Endothelial cell of umbilical vein (primary cell): ENCODE measurements around the gene HBEGF. TPM values are rescaled to one million over a fixed set of nuclear protein-coding genes. Genes with fewer than 3 reads are reported as not detected.

ENCODE experiments used
- BruUV-seq: library from RNA; stranded (reverse); fragments of 400-500 nt; replicated peaks from 2 replicates; lab custom pipeline; 2021; lab: Mats Ljungman, UMichigan
- CTCF ChIA-PET: fragments of 300-600, 350-600 bp; sonication (Branson Sonifier 250); formaldehyde crosslinking; loops from one replicate; lab custom pipeline; 2021; ENCODE audit warnings: antibody characterized with exemption, inconsistent platforms; lab: Charles Lee
- POLR2A ChIA-PET: fragments of 300-600, 350-600 bp; sonication (Branson Sonifier 250); formaldehyde crosslinking; loops from one replicate; lab custom pipeline; 2021; ENCODE audit warnings: antibody characterized with exemption, inconsistent platforms; lab: Charles Lee
- DNase-seq: peaks from one replicate; pipeline ENCODE4 v3.0.0-alpha.2; 2011; ENCODE audit warnings: low read depth, low spot score
- FAIRE-seq: peaks from 2 replicates; lab custom pipeline; 2011; peaks lifted over from hg19 to GRCh38; lab: Jason Lieb, UNC
- H2AFZ ChIP-seq: 2 replicates; pipeline ENCODE4 v1.6.0; 2012; ENCODE audit warnings: low read depth, low read length, control low read depth, inconsistent platforms
- H3K27ac ChIP-seq: 2 replicates; pipeline ENCODE4 v1.5.1; 2011; ENCODE audit warnings: low read depth, mild to moderate bottlenecking, control low read depth, low read length, moderate library complexity; ENCODE audit not compliant: insufficient read depth
- H3K27me3 ChIP-seq, 2 experiments: 2 replicates each; pipeline versions ENCODE4 v1.6.0 to v1.6.1; 2011; ENCODE audit warnings: low read length in 2 of 2, mixed read lengths in 1 of 2; ENCODE audit not compliant: control insufficient read depth in 2 of 2, insufficient read depth in 2 of 2
- H3K36me3 ChIP-seq, 2 experiments: 2 replicates in 1 of 2; 3 replicates in 1 of 2; pipeline ENCODE4 v1.5.1; 2011; ENCODE audit warnings: low read length in 2 of 2, mild to moderate bottlenecking in 1 of 2, moderate library complexity in 1 of 2; ENCODE audit not compliant: control insufficient read depth in 2 of 2, insufficient read depth in 2 of 2; ENCODE audit errors: extremely low read depth in 1 of 2
- H3K4me1 ChIP-seq: 3 replicates; pipeline ENCODE4 v1.5.1; 2011; ENCODE audit warnings: mild to moderate bottlenecking, low read length; ENCODE audit not compliant: control insufficient read depth, insufficient read depth; ENCODE audit errors: extremely low read depth
- H3K4me2 ChIP-seq: 2 replicates; pipeline ENCODE4 v1.6.1; 2011; ENCODE audit warnings: low read length, control low read depth, mixed read lengths; ENCODE audit not compliant: insufficient read depth
- H3K4me3 ChIP-seq, 3 experiments: fragments of 200-600 bp in 1 of 3; sonication (generic), shearing (Covaris generic) in 1 of 3; replicated peaks in 1 of 3; 2 replicates each; pipeline ENCODE4 v1.5.1; 2011 to 2016; ENCODE audit warnings: control low read depth in 3 of 3, low read length in 3 of 3, mild to moderate bottlenecking in 2 of 3, inconsistent platforms in 1 of 3, low read depth in 1 of 3, moderate library complexity in 1 of 3; ENCODE audit not compliant: insufficient read depth in 1 of 3
- H3K79me2 ChIP-seq: 2 replicates; pipeline ENCODE4 v1.6.0; 2012; ENCODE audit warnings: low read length, inconsistent platforms; ENCODE audit not compliant: control insufficient read depth, insufficient read depth
- H3K9ac ChIP-seq: replicated peaks from 2 replicates; pipeline ENCODE3; 2011; ENCODE audit warnings: low read length, control low read depth; ENCODE audit not compliant: insufficient read depth; ENCODE audit errors: extremely low read depth
- H3K9me1 ChIP-seq: replicated peaks from 3 replicates; pipeline ENCODE4 v1.6.0; 2011; ENCODE audit warnings: mild to moderate bottlenecking, low read length; ENCODE audit not compliant: control insufficient read depth, insufficient read depth; ENCODE audit errors: extremely low read depth
- H3K9me3 ChIP-seq: replicated peaks from 2 replicates; pipeline ENCODE4 v1.5.1; 2012; ENCODE audit warnings: low read length, inconsistent platforms; ENCODE audit not compliant: control insufficient read depth, insufficient read depth
- H4K20me1 ChIP-seq: replicated peaks from 2 replicates; pipeline ENCODE3; 2011; ENCODE audit warnings: mild to moderate bottlenecking, low read length; ENCODE audit not compliant: control insufficient read depth, insufficient read depth; ENCODE audit errors: extremely low read depth
- CTCF ChIP-seq, 2 donors: IDR thresholded peaks; 1 replicate in 1 of 2; 2 replicates in 1 of 2; pipeline ENCODE4 v1.5.1; 2011; ENCODE audit warnings: low read length in 2 of 2, mild to moderate bottlenecking in 2 of 2, moderate library complexity in 2 of 2, control low read depth in 1 of 2, inconsistent platforms in 1 of 2, low read depth in 1 of 2; ENCODE audit not compliant: insufficient read depth in 1 of 2; ENCODE audit errors: extremely low read depth in 1 of 2
- EZH2 ChIP-seq: IDR thresholded peaks from 2 replicates; pipeline ENCODE4 v1.6.1; 2012; ENCODE audit warnings: borderline replicate concordance, low read depth, mild to moderate bottlenecking, moderate library complexity, low read length, inconsistent platforms; ENCODE audit not compliant: severe bottlenecking
- FOS ChIP-seq: IDR thresholded peaks from 2 replicates; pipeline ENCODE4 v1.6.1; 2011; ENCODE audit warnings: mild to moderate bottlenecking, low read length, moderate library complexity, borderline replicate concordance; ENCODE audit not compliant: insufficient read depth
- GATA2 ChIP-seq: IDR thresholded peaks from 2 replicates; pipeline ENCODE4 v1.7.0; 2011; ENCODE audit warnings: low read depth, mild to moderate bottlenecking, moderate library complexity, mixed read lengths, low read length; ENCODE audit not compliant: insufficient read length, insufficient read depth
- JUN ChIP-seq: IDR thresholded peaks from 2 replicates; pipeline ENCODE4 v1.6.1; 2011; ENCODE audit warnings: borderline replicate concordance, low read depth; ENCODE audit not compliant: insufficient read length, insufficient read depth
- MAX ChIP-seq: IDR thresholded peaks from 2 replicates; pipeline ENCODE4 v1.6.1; 2011; ENCODE audit not compliant: insufficient read depth, insufficient read length
- MYC ChIP-seq: IDR thresholded peaks from one replicate; pipeline ENCODE4 v1.6.1; 2011; ENCODE audit warnings: mild to moderate bottlenecking, low read depth, low read length
- POLR2A ChIP-seq: IDR thresholded peaks from 2 replicates; pipeline ENCODE4 v1.6.1; 2012; ENCODE audit warnings: low read depth, mild to moderate bottlenecking, control low read depth, low read length
- POLR2AphosphoS5 ChIP-seq: IDR thresholded peaks from 2 replicates; pipeline ENCODE4 v1.6.1; 2012; ENCODE audit warnings: low read depth, mild to moderate bottlenecking, control low read depth, low read length, moderate library complexity; ENCODE audit not compliant: insufficient read depth
- dilution Hi-C: fragments of 300-500 bp; cut with MboI; formaldehyde crosslinking; loops from one replicate; pipeline ENCODE4 v1.15.0; 2019; ENCODE audit warnings: low sequenced_read_pairs; ENCODE audit not compliant: extremely low pct_ligation_motif_present
- intact Hi-C: fragments of 100-400 bp; cut with micrococcal nuclease; formaldehyde crosslinking; loops from one replicate; pipeline ENCODE4 v1.10.0; 2022
- polyA plus RNA-seq, 4 experiments: library from polyadenylated mRNA; depleted of rRNA in 3 of 4; stranded (reverse) in 3 of 4; unstranded in 1 of 4; fragments of >200 nt; gene quantifications; 2 replicates each; pipeline versions ENCODE4 v1.2.1 to v1.2.3, GENCODE V29; 2011 to 2012; ENCODE audit warnings: missing spikeins in 1 of 4
- total RNA-seq: library from RNA; stranded (reverse); gene quantifications from 2 replicates; pipeline ENCODE4 v1.2.3, GENCODE V29; 2021

The HBEGF gene
- total and polyA plus RNA-seq, 2 donors (not counting 3 experiments of a cell fraction or from before 2014, with no cell fraction given) = 33.2 to 79.8 TPM

GRCh38 chr5:140327589-140327988 is 18.8 kb downstream of the HBEGF start:
- TF ChIP-seq MYC (no peak), GATA2 (no peak), JUN (no peak), EZH2 (no peak), MAX (no peak), POLR2AphosphoS5 (no peak), POLR2A (no peak), FOS (no peak), CTCF (IDR thresholded peaks at IDR 0.05; ENCODE audit: extremely low read depth in 1 of 2, insufficient read depth in 1 of 2, low read depth in 1 of 2, low read length in 2 of 2) (no peak)
- no peaks in the 10 kb centered on the region for H3K79me2 ChIP-seq
- H3K9me3 ChIP-seq = no peaks in the 10 kb centered on the region
- POLR2A ChIA-PET = interaction anchor here (1.0 to 4.1 kb wide), 2 partner anchors 16 to 18 kb away, joined by 5 to 24 read pairs; partner anchors contain the start of gene HBEGF
- H3K4me3 ChIP-seq = no peak overlapping the region
- H3K36me3 ChIP-seq = peaks cover 0 to 5% of the 10 kb centered on the region in 2 experiments
- H3K9me1 ChIP-seq = no peaks in the 10 kb centered on the region
- intact Hi-C loops = no loop called here
- H3K9ac ChIP-seq = peak overlapping the region; percentile 20
- dilution Hi-C loops = no loop called here
- BruUV-seq = no TSS peak
- no peaks in the 10 kb centered on the region for H4K20me1 ChIP-seq
- CTCF ChIA-PET = interaction anchor here (0.7 to 3.6 kb wide), 16 partner anchors 9 to 87 kb away, joined by 3 to 43 read pairs (median 4); partner anchors contain the start of gene HBEGF
- FAIRE-seq (peak; percentile 92), DNase-seq (peak; percentile 87)
- no peaks in the 10 kb centered on the region for H3K27me3 ChIP-seq
- H2AFZ ChIP-seq = no peak overlapping the region
- H3K4me2 ChIP-seq = peak overlapping the region; percentile 39
- peak overlapping the region; percentile 36 for H3K27ac ChIP-seq
- H3K4me1 ChIP-seq = peaks cover 54% of the 10 kb centered on the region
